ENCODE results near the gene PCDHGB3.
A peak's percentile ranks its signal among the peaks of the same experiment; 100 is the strongest.
"Not testable (repeated sequence)": the region's sequence is repeated elsewhere in the genome, so short reads cannot be mapped to it uniquely, and the experiment has no call there.

PCDHGB3 gene

DNA sequence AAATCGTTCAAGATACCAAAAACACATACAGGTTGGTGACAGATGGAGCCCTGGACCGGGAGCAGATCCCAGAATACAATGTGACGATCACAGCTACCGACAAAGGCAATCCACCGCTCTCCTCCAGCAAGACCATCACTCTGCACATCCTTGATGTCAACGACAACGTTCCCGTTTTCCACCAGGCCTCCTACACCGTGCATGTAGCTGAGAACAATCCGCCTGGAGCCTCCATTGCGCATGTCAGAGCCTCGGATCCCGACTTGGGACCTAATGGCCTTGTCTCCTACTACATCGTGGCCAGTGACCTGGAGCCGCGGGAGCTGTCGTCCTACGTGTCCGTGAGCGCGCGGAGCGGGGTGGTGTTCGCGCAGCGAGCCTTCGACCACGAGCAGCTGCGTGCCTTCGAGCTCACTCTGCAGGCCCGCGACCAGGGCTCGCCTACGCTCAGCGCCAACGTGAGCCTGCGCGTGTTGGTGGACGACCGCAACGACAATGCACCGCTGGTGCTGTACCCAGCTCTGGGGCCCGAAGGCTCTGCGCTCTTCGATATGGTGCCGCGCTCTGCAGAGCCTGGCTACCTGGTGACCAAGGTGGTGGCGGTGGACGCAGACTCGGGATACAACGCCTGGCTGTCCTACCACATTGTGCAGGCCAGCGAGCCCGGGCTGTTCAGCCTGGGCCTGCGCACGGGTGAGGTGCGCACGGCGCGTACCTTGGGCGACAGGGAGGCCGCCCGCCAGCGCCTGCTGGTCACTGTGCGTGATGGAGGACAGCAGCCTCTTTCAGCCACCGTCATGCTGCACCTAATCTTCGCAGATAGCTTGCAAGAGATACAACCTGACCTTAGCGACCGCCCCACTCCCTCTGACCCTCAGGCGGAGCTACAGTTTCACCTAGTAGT lies 1.8 kb downstream of the PCDHGB3 start:
- ChIA-PET CTCF (no interaction called here), POLR2A (no interaction called here)
- TF ChIP-seq SP1 (IDR thresholded peaks at IDR 0.05) = no peak
- TF ChIP-seq ZNF384 (IDR thresholded peaks at IDR 0.05) = no peak
- TF ChIP-seq, protein P1, sequence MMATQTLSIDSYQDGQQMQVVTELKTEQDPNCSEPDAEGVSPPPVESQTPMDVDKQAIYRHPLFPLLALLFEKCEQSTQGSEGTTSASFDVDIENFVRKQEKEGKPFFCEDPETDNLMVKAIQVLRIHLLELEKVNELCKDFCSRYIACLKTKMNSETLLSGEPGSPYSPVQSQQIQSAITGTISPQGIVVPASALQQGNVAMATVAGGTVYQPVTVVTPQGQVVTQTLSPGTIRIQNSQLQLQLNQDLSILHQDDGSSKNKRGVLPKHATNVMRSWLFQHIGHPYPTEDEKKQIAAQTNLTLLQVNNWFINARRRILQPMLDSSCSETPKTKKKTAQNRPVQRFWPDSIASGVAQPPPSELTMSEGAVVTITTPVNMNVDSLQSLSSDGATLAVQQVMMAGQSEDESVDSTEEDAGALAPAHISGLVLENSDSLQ (IDR thresholded peaks at IDR 0.05) = no peak
- no peak for TF ChIP-seq LEF1 (IDR thresholded peaks at IDR 0.05; ENCODE audit: borderline replicate concordance)
- TF ChIP-seq TARDBP (IDR thresholded peaks at IDR 0.05) = no peak
- no peak for TF ChIP-seq SUZ12 (IDR thresholded peaks at IDR 0.05)
- TF ChIP-seq FOXA1 (IDR thresholded peaks at IDR 0.05) = no peak
- TF ChIP-seq CTBP1 (IDR thresholded peaks at IDR 0.05; ENCODE audit: borderline replicate concordance) = no peak
- TF ChIP-seq FOXK2 (IDR thresholded peaks at IDR 0.05) = no peak
- no peak for TF ChIP-seq L3MBTL2 (conservative IDR thresholded peaks at IDR 0.05)
- TF ChIP-seq BHLHE40 (IDR thresholded peaks at IDR 0.05; ENCODE audit: borderline replicate concordance) = no peak
- TF ChIP-seq HDGF (IDR thresholded peaks at IDR 0.05; ENCODE audit: borderline replicate concordance) = no peak
- no peak for TF ChIP-seq FOXM1 (IDR thresholded peaks at IDR 0.05; ENCODE audit: borderline replicate concordance)
- TF ChIP-seq ELF4 (IDR thresholded peaks at IDR 0.05) = no peak
- TF ChIP-seq NFRKB (IDR thresholded peaks at IDR 0.05) = no peak
- no peak for DNase-seq (ENCODE audit: extremely low spot score)

DNA sequence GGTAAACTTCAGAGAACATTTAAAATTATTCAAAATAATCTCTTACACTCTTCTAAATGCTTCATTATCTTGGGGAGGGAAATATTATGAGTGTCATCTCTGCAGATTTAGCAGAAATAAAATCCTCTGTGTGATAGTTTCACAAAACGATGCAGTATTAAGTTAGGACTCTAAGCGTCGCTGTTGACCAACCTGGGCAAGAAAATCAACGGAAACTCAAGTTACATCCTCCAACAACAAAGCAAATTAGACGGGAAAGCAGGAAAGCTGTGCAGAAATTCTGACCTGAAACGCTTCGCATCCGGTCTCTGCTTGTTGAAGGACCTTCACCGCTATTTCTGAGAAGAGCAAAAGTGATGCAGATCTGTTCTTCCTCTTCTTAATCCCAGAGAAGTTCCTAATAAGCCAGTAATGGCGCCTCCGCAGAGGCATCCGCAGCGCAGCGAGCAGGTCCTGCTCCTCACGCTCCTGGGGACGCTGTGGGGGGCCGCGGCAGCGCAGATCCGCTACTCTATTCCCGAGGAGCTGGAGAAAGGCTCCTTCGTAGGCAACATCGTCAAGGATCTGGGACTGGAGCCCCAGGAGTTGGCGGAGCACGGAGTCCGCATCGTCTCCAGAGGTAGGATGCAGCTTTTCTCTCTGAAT lies 3.8 kb downstream of the PCDHGB3 start, which contains the start of gene PCDHGA6:
TSS of gene PCDHGA6 (plus strand) at position 219 of the 645 bp plus-strand sequence. CDS start at position 412, 193 bp downstream.
- DNase-seq (ENCODE audit: extremely low spot score) = peak; percentile 15

DNA sequence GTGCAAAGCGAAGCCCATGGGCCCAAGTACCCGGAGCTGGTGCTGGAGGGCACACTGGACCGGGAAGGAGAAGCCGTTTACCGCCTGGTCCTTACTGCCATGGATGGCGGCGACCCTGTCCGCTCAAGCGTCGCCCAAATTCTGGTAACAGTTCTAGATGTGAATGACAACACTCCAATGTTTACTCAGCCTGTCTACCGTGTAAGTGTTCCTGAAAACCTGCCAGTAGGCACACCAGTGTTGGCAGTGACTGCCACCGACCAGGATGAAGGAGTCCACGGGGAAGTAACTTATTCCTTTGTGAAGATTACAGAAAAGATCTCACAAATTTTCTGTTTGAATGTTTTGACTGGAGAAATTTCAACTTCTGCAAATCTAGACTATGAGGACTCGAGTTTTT lies 4.6 kb downstream of the PCDHGB3 start:
- TF ChIP-seq CTBP1 (IDR thresholded peaks at IDR 0.05; ENCODE audit: borderline replicate concordance) = no peak
- TF ChIP-seq HDGF (IDR thresholded peaks at IDR 0.05; ENCODE audit: borderline replicate concordance) = no peak
- TF ChIP-seq TARDBP (IDR thresholded peaks at IDR 0.05) = no peak
- ChIA-PET CTCF (interaction anchor here (0.7 to 0.8 kb wide), 2 partner anchors 8 to 193 kb away, joined by 3 to 4 read pairs; partner anchors contain the start of gene PCDHGA7), POLR2A (no interaction called here)
- DNase-seq (ENCODE audit: extremely low spot score) = no peak

More for the DNA sequence above, 3.8 kb downstream of the PCDHGB3 start, which contains the start of gene PCDHGA6:
- POLR2A ChIA-PET = no interaction called here
- TF ChIP-seq SP1 (IDR thresholded peaks at IDR 0.05) (no peak), ELF4 (IDR thresholded peaks at IDR 0.05) (no peak), BHLHE40 (IDR thresholded peaks at IDR 0.05; ENCODE audit: borderline replicate concordance) (no peak), SUZ12 (IDR thresholded peaks at IDR 0.05) (no peak), CTBP1 (IDR thresholded peaks at IDR 0.05; ENCODE audit: borderline replicate concordance) (no peak), ZNF384 (IDR thresholded peaks at IDR 0.05) (no peak), ARNT (IDR thresholded peaks at IDR 0.05) (no peak), FOXA1 (IDR thresholded peaks at IDR 0.05) (no peak), FOXM1 (IDR thresholded peaks at IDR 0.05; ENCODE audit: borderline replicate concordance) (no peak), HDGF (IDR thresholded peaks at IDR 0.05; ENCODE audit: borderline replicate concordance) (no peak), L3MBTL2 (conservative IDR thresholded peaks at IDR 0.05) (no peak), NFRKB (IDR thresholded peaks at IDR 0.05) (no peak), LEF1 (IDR thresholded peaks at IDR 0.05; ENCODE audit: borderline replicate concordance) (no peak), FOXK2 (IDR thresholded peaks at IDR 0.05) (no peak), TARDBP (IDR thresholded peaks at IDR 0.05) (no peak)
- TF ChIP-seq, protein P1 (IDR thresholded peaks at IDR 0.05) = no peak
- CTCF ChIA-PET = interaction anchor here (0.7 to 0.9 kb wide), 3 partner anchors 9 to 194 kb away, joined by 3 to 4 read pairs (median 3); partner anchors contain the start of gene PCDHGA7

DNA sequence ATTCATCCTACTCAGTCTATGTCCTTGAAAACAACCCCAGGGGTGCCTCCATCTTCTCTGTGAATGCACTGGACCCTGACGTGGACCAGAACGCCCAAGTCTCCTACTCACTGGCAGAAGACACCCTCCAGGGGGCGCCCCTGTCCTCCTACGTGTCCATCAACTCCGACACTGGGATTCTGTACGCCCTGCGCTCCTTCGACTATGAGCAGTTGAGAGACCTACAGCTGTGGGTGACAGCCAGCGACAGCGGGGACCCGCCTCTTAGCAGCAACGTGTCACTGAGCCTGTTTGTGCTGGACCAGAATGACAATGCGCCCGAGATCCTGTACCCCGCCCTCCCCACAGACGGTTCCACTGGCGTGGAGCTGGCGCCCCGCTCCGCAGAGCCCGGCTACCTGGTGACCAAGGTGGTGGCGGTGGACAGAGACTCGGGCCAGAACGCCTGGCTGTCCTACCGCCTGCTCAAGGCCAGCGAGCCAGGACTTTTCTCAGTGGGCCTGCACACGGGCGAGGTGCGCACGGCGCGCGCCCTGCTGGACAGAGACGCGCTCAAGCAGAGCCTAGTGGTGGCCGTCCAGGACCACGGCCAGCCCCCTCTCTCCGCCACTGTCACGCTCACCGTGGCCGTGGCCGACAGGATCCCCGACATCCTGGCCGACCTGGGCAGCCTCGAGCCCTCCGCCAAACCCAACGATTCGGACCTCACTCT lies 5.6 kb downstream of the PCDHGB3 start:
- DNase-seq (ENCODE audit: extremely low spot score); CTCF ChIA-PET; POLR2A ChIA-PET: not testable (repeated sequence)

DNA sequence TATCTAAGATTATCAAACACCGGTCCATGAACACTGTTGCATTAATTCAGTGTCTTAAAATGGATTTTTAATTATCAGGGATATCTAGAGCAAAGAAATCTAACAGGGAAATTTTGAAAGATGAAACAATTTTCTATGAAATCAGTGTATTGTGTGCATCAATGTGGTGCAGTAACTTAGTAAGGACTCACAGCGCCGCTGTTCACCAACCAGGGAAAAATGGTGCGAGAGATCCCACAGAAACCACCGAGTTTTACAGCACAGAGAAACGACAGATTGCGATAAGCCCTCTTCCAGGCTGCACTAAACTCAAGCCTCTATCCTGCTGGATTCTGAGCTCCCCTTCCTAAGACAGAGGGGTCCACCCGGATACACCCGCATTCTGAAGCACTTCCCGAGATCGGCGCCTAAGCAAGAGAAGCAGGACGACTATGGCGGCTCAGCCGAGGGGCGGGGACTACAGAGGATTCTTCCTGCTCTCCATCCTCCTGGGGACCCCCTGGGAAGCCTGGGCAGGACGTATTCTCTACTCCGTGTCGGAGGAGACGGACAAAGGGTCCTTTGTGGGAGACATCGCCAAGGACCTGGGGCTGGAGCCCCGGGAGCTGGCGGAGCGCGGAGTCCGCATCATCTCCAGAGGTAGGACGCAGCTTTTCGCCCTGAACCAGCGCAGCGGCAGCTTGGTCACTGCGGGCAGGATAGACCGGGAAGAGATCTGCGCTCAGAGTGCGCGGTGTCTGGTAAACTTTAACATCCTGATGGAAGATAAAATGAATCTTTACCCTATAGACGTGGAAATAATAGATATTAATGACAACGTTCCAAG lies 12.6 kb downstream of the PCDHGB3 start, which contains the start of gene PCDHGA7:
TSS of gene PCDHGA7 (plus strand) at position 274 of the 826 bp plus-strand sequence. CDS start at position 432, 158 bp downstream.
- DNase-seq (ENCODE audit: extremely low spot score) = peak; percentile 19
- ChIA-PET CTCF (interaction anchor here (0.9 kb wide), 1 partner anchor 8 kb away, joined by 3 read pairs; no protein-coding TSS in a partner anchor), POLR2A (no interaction called here)
- TF ChIP-seq ELF4 (IDR thresholded peaks at IDR 0.05) (no peak), CTBP1 (IDR thresholded peaks at IDR 0.05; ENCODE audit: borderline replicate concordance) (no peak), SUZ12 (IDR thresholded peaks at IDR 0.05) (no peak)

DNA sequence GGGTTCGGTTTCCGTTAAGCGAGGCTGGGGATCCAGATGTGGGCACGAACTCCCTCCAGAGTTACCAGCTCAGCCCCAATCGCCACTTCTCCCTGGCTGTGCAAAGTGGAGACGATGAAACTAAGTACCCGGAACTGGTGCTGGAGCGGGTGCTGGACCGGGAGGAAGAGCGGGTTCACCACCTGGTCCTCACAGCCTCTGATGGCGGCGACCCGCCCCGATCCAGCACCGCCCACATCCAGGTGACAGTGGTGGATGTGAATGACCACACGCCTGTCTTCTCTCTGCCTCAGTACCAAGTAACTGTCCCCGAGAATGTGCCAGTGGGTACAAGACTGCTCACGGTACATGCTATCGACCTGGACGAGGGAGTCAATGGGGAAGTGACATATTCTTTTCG lies 13.3 kb downstream of the PCDHGB3 start:
- TF ChIP-seq SUZ12 (IDR thresholded peaks at IDR 0.05) (no peak), ZNF384 (IDR thresholded peaks at IDR 0.05) (no peak), BHLHE40 (IDR thresholded peaks at IDR 0.05; ENCODE audit: borderline replicate concordance) (no peak)
- ChIA-PET POLR2A (no interaction called here), CTCF (no interaction called here)
- DNase-seq (ENCODE audit: extremely low spot score) = no peak

All from HEK293T (cell line).